K562 (cell line): ENCODE measurements around the gene VDR. TPM values are rescaled to one million over a fixed set of nuclear protein-coding genes. Genes with fewer than 3 reads are reported as not detected.

Experiments used
- CSDE1 ChIP-seq, 2 experiments: fragments of 450-650 bp; IDR thresholded peaks; 2 replicates each; pipeline ENCODE4 v1.6.1; 2016; ENCODE audit warnings: mild to moderate bottlenecking in 1 of 2
- FOXK2 ChIP-seq, 2 experiments: fragments of 450-650 bp; IDR thresholded peaks in 1 of 2; conservative IDR thresholded peaks in 1 of 2; 2 replicates each; pipeline ENCODE4 v1.6.1; 2016; ENCODE audit warnings: low read depth in 2 of 2, mild to moderate bottlenecking in 1 of 2
- NEUROD1 ChIP-seq: fragments of 150-350 bp; IDR thresholded peaks from 2 replicates; pipeline ENCODE4 v1.6.1; 2014; ENCODE audit warnings: borderline replicate concordance, low read length, low read depth; ENCODE audit not compliant: partially characterized antibody
- NR1H2 ChIP-seq: sonication (generic); formaldehyde crosslinking; IDR thresholded peaks from 2 replicates; pipeline ENCODE4 v1.4.0; 2020; ENCODE audit warnings: mild to moderate bottlenecking, missing genetic modification reagents
- POLR2A ChIP-seq: fragments of 450-650 bp; conservative IDR thresholded peaks from 2 replicates; pipeline ENCODE4 v1.6.1; 2016
- PTTG1 ChIP-seq: fragments of 450-650 bp; IDR thresholded peaks from 2 replicates; pipeline ENCODE4 v1.6.1; 2016; ENCODE audit warnings: low read depth, mild to moderate bottlenecking, missing genetic modification characterization, missing compliant biosample characterization
- RBM17 ChIP-seq: fragments of 200-400 bp; formaldehyde crosslinking; IDR thresholded peaks from 2 replicates; pipeline ENCODE4 v1.6.1; 2017; ENCODE audit warnings: low read depth, mild to moderate bottlenecking, low read length, borderline replicate concordance
- RNF2 ChIP-seq: sonication (generic); IDR thresholded peaks from 2 replicates; pipeline ENCODE4 v1.6.1; 2016
- SMARCE1 ChIP-seq: fragments of 450-650 bp; IDR thresholded peaks from 2 replicates; pipeline ENCODE4 v1.7.1; 2016; ENCODE audit warnings: mild to moderate bottlenecking
- TBL1XR1 ChIP-seq, 2 experiments: IDR thresholded peaks; 2 replicates each; pipeline ENCODE4 v1.6.1; 2012; ENCODE audit warnings: improper control_type of control experiment in 2 of 2, low read length in 2 of 2, mild to moderate bottlenecking in 1 of 2
- TCF7 ChIP-seq: sonication (generic); IDR thresholded peaks from 2 replicates; pipeline ENCODE4 v1.6.1; 2016; ENCODE audit warnings: antibody characterized with exemption, borderline replicate concordance
- ZC3H8 ChIP-seq: fragments of 450-650 bp; IDR thresholded peaks from 2 replicates; pipeline ENCODE4 v1.6.1; 2017
- ZNF79 ChIP-seq: fragments of 250-450 bp; sonication (Bioruptor Pico); IDR thresholded peaks from 2 replicates; pipeline ENCODE4 v1.4.0; 2020; ENCODE audit warnings: low read depth, mild to moderate bottlenecking, moderate library complexity
- polyA plus RNA-seq, 8 experiments: library from polyadenylated mRNA; depleted of rRNA in 4 of 8; stranded (reverse) in 5 of 8; unstranded in 3 of 8; fragments of >200 nt; fragmentation: Nextera tagmentation in 2 of 8; fragmentation: Illumina TruSeq in 1 of 8; extraction: Ambion mirVana in 2 of 8; extraction: Trizol in 1 of 8; gene quantifications; 2 replicates each; pipeline versions ENCODE4 v1.2.1 to v1.2.3, GENCODE V29; 2011 to 2014; ENCODE audit warnings: inconsistent platforms in 1 of 8, missing spikeins in 1 of 8
- total RNA-seq, 7 experiments: library from RNA; depleted of rRNA in 6 of 7; stranded (reverse); fragments of >200 nt in 6 of 7; fragmentation: Illumina TruSeq in 2 of 7; extraction: Trizol in 2 of 7; gene quantifications; 2 replicates each; pipeline versions ENCODE4 v1.2.1 to v1.2.3, GENCODE V29; 2011 to 2021; ENCODE audit warnings: low replicate concordance in 1 of 7
- TF ChIP-seq, protein P1 (sequence below), 2 experiments: fragments of 450-650 bp; IDR thresholded peaks; 2 replicates each; pipeline ENCODE4 v1.6.1; 2016; ENCODE audit warnings: mild to moderate bottlenecking in 2 of 2, borderline replicate concordance in 1 of 2, low read depth in 1 of 2, moderate library complexity in 1 of 2
- TF ChIP-seq, protein P2 (sequence below): fragments of 250-450 bp; sonication (Bioruptor Pico); IDR thresholded peaks from 2 replicates; pipeline ENCODE4 v1.8.0; 2022; ENCODE audit warnings: inconsistent platforms, mild to moderate bottlenecking, moderate library complexity, borderline replicate concordance
- TF ChIP-seq, protein P3 (sequence below): fragments of 450-650 bp; IDR thresholded peaks from 2 replicates; pipeline ENCODE4 v1.6.1; 2014; ENCODE audit warnings: low read depth, mild to moderate bottlenecking, moderate library complexity, borderline replicate concordance

VDR gene
- total and polyA plus RNA-seq, 9 of the 15 experiments (the other 6 are each of a cell fraction or from before 2014, with no cell fraction given) = 0.61 to 4.8 (median 2.0) TPM

DNA sequence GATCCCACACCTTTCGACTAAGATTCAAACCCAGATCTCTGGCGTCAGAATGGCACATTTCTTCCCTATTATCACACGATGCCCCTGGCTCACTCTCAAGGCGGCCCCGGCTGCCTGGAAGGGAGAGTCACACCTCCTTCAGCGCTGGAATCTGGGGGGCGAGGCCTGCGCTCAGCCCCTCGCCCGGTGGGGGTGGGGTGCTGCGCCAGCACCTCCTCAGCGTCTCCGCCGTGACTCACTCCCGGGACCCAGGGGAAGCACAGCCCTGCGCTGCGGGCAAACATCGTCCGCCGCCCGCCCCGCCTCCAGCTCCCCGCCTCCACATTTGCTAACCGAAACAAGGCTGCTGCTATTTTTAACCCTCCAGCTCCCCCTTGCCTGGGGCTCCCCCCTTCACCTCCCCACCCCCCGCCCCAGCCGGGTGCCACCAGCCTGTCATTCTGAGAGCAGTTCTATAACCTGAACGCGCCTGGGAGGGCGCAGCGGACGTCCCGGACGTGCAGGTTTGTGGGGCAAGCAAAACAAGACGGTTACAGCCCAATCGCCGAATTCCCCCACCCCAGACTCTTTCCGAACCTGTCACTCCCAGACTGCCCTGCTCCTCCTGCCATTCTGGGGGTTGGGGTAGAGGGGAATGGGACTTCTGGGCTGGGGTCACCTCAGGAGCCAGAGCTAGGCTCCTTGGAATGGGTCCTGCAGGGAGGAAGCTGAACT lies 91.8 kb downstream of the VDR start (continued):
- TF ChIP-seq ZNF79 (CRISPR knock-in tag) = no peak
- no peak for TF ChIP-seq PTTG1 (tag)
- peak; percentile 21 to 40; a peak in 1 of 4 replicates for TF ChIP-seq FOXK2 (conservative IDR thresholded peaks at IDR 0.05 in 1 of 2, IDR thresholded peaks at IDR 0.05 in 1 of 2; ENCODE audit: low read depth in 2 of 2)
- peak; percentile 10; the same call in 1 of the 2 replicates for TF ChIP-seq POLR2A
- TF ChIP-seq RBM17 = no peak
- TF ChIP-seq, protein P1, sequence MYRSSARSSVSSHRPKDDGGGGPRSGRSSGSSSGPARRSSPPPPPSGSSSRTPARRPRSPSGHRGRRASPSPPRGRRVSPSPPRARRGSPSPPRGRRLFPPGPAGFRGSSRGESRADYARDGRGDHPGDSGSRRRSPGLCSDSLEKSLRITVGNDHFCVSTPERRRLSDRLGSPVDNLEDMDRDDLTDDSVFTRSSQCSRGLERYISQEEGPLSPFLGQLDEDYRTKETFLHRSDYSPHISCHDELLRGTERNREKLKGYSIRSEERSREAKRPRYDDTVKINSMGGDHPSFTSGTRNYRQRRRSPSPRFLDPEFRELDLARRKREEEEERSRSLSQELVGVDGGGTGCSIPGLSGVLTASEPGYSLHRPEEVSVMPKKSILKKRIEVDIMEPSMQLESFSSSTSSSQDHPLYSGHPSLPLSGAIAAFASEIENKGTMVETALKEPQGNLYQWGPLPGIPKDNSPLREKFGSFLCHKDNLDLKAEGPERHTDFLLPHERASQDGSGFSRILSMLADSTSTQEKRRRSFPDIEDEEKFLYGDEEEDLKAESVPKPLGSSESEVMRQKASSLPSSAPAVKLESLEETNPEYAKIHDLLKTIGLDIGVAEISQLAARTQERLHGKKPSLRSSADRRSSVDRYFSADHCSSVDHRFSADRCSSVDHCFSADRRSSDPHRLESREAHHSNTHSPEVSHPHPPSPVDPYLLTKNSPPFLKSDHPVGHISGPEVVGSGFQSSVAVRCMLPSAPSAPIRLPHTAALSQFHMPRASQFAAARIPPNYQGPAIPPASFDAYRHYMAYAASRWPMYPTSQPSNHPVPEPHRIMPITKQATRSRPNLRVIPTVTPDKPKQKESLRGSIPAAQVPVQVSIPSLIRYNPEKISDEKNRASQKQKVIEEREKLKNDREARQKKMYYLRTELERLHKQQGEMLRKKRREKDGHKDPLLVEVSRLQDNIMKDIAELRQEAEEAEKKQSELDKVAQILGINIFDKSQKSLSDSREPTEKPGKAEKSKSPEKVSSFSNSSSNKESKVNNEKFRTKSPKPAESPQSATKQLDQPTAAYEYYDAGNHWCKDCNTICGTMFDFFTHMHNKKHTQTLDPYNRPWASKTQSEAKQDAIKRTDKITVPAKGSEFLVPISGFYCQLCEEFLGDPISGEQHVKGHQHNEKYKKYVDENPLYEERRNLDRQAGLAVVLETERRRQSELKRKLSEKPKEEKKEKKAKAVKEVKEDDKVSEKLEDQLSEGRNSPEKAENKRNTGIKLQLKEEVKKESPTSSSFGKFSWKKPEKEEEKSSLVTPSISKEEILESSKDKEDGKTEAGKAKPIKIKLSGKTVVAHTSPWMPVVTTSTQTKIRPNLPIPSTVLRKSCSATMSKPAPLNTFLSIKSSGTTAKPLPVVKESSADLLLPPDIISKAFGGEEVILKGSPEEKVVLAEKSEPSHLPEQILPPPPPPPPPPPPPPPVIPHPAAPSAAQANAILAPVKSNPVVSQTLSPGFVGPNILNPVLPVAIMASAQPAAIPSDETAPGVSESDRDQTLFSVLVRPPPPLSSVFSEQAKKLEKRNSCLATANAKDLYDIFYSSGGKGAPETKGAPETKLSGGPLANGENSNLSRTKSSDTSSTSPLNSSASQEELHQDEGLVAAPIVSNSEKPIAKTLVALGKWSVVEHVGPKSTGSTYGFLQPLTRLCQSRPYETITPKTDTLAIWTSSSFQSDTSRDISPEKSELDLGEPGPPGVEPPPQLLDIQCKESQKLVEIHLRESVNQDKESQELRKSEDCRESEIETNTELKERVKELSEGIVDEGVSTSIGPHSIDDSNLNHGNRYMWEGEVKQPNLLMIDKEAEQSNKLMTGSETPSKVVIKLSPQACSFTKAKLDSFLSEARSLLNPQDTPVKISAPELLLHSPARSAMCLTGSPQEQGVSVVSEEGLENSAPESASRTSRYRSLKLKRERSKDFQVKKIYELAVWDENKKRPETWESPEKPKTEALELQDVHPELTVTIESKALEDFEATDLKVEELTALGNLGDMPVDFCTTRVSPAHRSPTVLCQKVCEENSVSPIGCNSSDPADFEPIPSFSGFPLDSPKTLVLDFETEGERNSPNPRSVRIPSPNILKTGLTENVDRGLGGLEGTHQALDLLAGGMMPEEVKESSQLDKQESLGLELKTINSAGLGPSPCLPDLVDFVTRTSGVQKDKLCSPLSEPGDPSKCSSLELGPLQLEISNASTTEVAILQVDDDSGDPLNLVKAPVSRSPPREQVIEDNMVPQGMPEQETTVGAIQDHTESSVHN (IDR thresholded peaks at IDR 0.05; ENCODE audit: borderline replicate concordance in 1 of 2, low read depth in 1 of 2) = no peak
- TF ChIP-seq RNF2 = peak; percentile 85; the same call in 1 of the 2 replicates
- TF ChIP-seq ZC3H8 = no peak
- TF ChIP-seq, protein P2, sequence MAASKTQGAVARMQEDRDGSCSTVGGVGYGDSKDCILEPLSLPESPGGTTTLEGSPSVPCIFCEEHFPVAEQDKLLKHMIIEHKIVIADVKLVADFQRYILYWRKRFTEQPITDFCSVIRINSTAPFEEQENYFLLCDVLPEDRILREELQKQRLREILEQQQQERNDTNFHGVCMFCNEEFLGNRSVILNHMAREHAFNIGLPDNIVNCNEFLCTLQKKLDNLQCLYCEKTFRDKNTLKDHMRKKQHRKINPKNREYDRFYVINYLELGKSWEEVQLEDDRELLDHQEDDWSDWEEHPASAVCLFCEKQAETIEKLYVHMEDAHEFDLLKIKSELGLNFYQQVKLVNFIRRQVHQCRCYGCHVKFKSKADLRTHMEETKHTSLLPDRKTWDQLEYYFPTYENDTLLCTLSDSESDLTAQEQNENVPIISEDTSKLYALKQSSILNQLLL (CRISPR knock-in tag) = no peak
- TF ChIP-seq CSDE1 (IDR thresholded peaks at IDR 0.05) = no peak
- peak; percentile 78 for TF ChIP-seq SMARCE1
- no peak for TF ChIP-seq TCF7
- TF ChIP-seq, protein P3, sequence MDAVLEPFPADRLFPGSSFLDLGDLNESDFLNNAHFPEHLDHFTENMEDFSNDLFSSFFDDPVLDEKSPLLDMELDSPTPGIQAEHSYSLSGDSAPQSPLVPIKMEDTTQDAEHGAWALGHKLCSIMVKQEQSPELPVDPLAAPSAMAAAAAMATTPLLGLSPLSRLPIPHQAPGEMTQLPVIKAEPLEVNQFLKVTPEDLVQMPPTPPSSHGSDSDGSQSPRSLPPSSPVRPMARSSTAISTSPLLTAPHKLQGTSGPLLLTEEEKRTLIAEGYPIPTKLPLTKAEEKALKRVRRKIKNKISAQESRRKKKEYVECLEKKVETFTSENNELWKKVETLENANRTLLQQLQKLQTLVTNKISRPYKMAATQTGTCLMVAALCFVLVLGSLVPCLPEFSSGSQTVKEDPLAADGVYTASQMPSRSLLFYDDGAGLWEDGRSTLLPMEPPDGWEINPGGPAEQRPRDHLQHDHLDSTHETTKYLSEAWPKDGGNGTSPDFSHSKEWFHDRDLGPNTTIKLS = no peak
- peak; percentile 47 for TF ChIP-seq NEUROD1
- TF ChIP-seq NR1H2 = no peak
- TF ChIP-seq TBL1XR1 (IDR thresholded peaks at IDR 0.05; ENCODE audit: low read length in 2 of 2) = peak in 1 of 2 experiments; percentile 85; a peak in 2 of 4 replicates
